K562 (cell line): Measurements from ENCODE around the gene ZNF391. TPM values are rescaled to one million over a fixed set of nuclear protein-coding genes. Genes with fewer than 3 reads are reported as not detected.

Source experiments
- BMI1 ChIP-seq: fragments of 150-350 bp; IDR thresholded peaks from 2 replicates; pipeline ENCODE4 v1.6.1; 2014; ENCODE audit warnings: low read length
- BRD9 ChIP-seq: fragments of 450-650 bp; IDR thresholded peaks from 2 replicates; pipeline ENCODE4 v1.6.1; 2018; ENCODE audit warnings: low read depth; ENCODE audit not compliant: partially characterized antibody
- HCFC1 ChIP-seq: IDR thresholded peaks from 2 replicates; pipeline ENCODE4 v1.6.1; 2012; ENCODE audit warnings: low read depth, low read length, improper control_type of control experiment
- HDAC8 ChIP-seq: fragments of 450-650 bp; IDR thresholded peaks from 2 replicates; pipeline ENCODE4 v1.6.1; 2016; ENCODE audit warnings: mild to moderate bottlenecking, missing genetic modification characterization, moderate library complexity, missing compliant biosample characterization
- KLF1 ChIP-seq: fragments of 450-650 bp; IDR thresholded peaks from 2 replicates; pipeline ENCODE4 v1.6.1; 2016; ENCODE audit warnings: missing genetic modification characterization, missing compliant biosample characterization
- MEF2A ChIP-seq: IDR thresholded peaks from 2 replicates; pipeline ENCODE4 v1.6.1; 2011; ENCODE audit warnings: low read depth, mild to moderate bottlenecking, low read length, moderate library complexity; ENCODE audit not compliant: control insufficient read depth
- NFE2L1 ChIP-seq: fragments of 450-650 bp; IDR thresholded peaks from 2 replicates; pipeline ENCODE4 v1.6.1; 2016; ENCODE audit warnings: missing genetic modification characterization, low read depth, mild to moderate bottlenecking, missing compliant biosample characterization, moderate library complexity, borderline replicate concordance
- NFIC ChIP-seq: fragments of 450-650 bp; IDR thresholded peaks from 2 replicates; pipeline ENCODE4 v1.6.1; 2017; ENCODE audit warnings: mild to moderate bottlenecking, inconsistent platforms
- RBM25 ChIP-seq: fragments of 200-400 bp; formaldehyde crosslinking; IDR thresholded peaks from 2 replicates; pipeline ENCODE4 v1.6.1; 2018; ENCODE audit warnings: low read length, low read depth, moderate library complexity; ENCODE audit not compliant: severe bottlenecking
- SREBF2 ChIP-seq: sonication (generic); formaldehyde crosslinking; IDR thresholded peaks from 2 replicates; pipeline ENCODE4 v1.4.0; 2020; ENCODE audit warnings: mild to moderate bottlenecking, missing genetic modification reagents
- STAT5A ChIP-seq: IDR thresholded peaks from 2 replicates; pipeline ENCODE4 v1.6.1; 2012; ENCODE audit warnings: low read length, inconsistent platforms, borderline replicate concordance
- TRIM28 ChIP-seq: fragments of 450-650 bp; IDR thresholded peaks from 2 replicates; pipeline ENCODE4 v1.6.1; 2017
- ZNF408 ChIP-seq: fragments of 250-450 bp; sonication (Bioruptor Pico); IDR thresholded peaks from 2 replicates; pipeline ENCODE4 v1.4.0; 2020; ENCODE audit warnings: low read depth, mild to moderate bottlenecking, moderate library complexity
- ZNF507 ChIP-seq: conservative IDR thresholded peaks from 2 replicates; pipeline ENCODE4 v1.6.1; 2017; ENCODE audit warnings: missing genetic modification characterization, missing compliant biosample characterization
- ZNF586 ChIP-seq: fragments of 450-650 bp; formaldehyde crosslinking; conservative IDR thresholded peaks from 2 replicates; pipeline ENCODE4 v1.4.0; 2020; ENCODE audit warnings: mild to moderate bottlenecking, moderate library complexity
- polyA plus RNA-seq, 8 experiments: library from polyadenylated mRNA; depleted of rRNA in 4 of 8; stranded (reverse) in 5 of 8; unstranded in 3 of 8; fragments of >200 nt; fragmentation: Nextera tagmentation in 2 of 8; fragmentation: Illumina TruSeq in 1 of 8; extraction: Ambion mirVana in 2 of 8; extraction: Trizol in 1 of 8; gene quantifications; 2 replicates each; pipeline versions ENCODE4 v1.2.1 to v1.2.3, GENCODE V29; 2011 to 2014; ENCODE audit warnings: inconsistent platforms in 1 of 8, missing spikeins in 1 of 8
- total RNA-seq, 7 experiments: library from RNA; depleted of rRNA in 6 of 7; stranded (reverse); fragments of >200 nt in 6 of 7; fragmentation: Illumina TruSeq in 2 of 7; extraction: Trizol in 2 of 7; gene quantifications; 2 replicates each; pipeline versions ENCODE4 v1.2.1 to v1.2.3, GENCODE V29; 2011 to 2021; ENCODE audit warnings: low replicate concordance in 1 of 7
- TF ChIP-seq, protein P1 (sequence below), 2 experiments: fragments of 450-650 bp; IDR thresholded peaks; 2 replicates each; pipeline ENCODE4 v1.6.1; 2016
- TF ChIP-seq, protein P2 (sequence below): fragments of 450-650 bp; IDR thresholded peaks from 2 replicates; pipeline ENCODE4 v1.6.1; 2016; ENCODE audit warnings: low read depth, mild to moderate bottlenecking, moderate library complexity
- TF ChIP-seq, protein P3 (sequence below): fragments of 250-450 bp; sonication (Bioruptor Pico); IDR thresholded peaks from 2 replicates; pipeline ENCODE4 v1.8.0; 2021; ENCODE audit warnings: moderate library complexity, mild to moderate bottlenecking, inconsistent platforms
- TF ChIP-seq, protein P4 (sequence below): fragments of 200-800 bp; sonication (Bioruptor generic); IDR thresholded peaks from 2 replicates; pipeline ENCODE4 v1.6.1; 2016; ENCODE audit warnings: missing genetic modification characterization, missing compliant biosample characterization

The ZNF391 gene
- total and polyA plus RNA-seq, 9 of the 15 experiments (the other 6 are each of a cell fraction or from before 2014, with no cell fraction given), result 2.3 to 10.1 (median 5.8) TPM

DNA sequence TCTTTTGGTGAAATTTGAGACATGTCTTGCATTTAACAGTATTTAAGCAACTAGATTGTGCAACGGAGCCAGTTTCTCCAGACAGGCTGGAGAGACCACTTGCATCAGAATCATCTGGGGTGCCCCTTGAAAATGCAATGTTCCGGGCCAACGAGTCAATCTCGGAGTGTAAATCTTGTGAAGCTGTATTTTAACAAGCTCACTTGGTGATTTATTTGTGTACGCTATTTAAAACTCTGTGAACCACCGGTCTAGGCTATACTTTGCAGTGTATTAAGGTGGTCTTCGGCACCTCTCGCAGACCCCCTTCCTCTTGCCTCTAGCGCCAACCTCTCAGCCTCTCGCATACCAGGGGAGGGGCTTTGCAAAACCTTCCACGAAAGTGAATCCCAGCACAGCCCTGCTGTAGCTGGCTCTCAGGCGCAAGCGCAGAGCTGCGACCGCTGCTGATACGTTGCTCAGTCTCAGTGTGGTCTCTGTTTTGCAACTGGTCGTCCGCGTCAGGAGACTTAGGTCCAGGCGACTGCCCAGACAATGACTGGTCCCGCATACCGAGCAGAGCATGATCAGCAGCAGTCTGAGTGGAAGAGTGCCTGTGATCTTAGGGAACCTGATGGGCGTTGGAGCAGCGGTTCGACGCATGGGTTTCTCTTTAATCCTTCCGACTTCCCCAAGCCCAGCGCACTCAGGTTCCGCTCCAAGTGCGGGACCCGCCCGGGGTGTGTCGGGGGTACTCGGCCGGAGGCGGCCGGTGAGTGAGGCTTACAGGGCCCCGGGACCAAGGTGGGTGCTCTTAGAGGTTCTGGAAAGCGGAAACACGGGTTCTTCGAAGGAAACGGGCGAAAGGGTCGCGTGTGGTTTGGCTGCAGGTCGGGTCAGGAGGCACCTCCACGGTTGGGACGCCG lies at the start of gene ZNF391 (continued):
- TF ChIP-seq, protein P1, sequence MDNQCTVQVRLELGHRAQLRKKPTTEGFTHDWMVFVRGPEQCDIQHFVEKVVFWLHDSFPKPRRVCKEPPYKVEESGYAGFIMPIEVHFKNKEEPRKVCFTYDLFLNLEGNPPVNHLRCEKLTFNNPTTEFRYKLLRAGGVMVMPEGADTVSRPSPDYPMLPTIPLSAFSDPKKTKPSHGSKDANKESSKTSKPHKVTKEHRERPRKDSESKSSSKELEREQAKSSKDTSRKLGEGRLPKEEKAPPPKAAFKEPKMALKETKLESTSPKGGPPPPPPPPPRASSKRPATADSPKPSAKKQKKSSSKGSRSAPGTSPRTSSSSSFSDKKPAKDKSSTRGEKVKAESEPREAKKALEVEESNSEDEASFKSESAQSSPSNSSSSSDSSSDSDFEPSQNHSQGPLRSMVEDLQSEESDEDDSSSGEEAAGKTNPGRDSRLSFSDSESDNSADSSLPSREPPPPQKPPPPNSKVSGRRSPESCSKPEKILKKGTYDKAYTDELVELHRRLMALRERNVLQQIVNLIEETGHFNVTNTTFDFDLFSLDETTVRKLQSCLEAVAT (IDR thresholded peaks at IDR 0.05), result peak in 1 of 2 experiments; percentile 84; a peak in 3 of 4 replicates
- TF ChIP-seq HDAC8 (tag) (no peak), STAT5A (no peak; the same call in 1 of the 2 replicates), NFE2L1 (no peak), RBM25 (no peak), KLF1 (peak; percentile 84), MEF2A (no peak; the same call in 1 of the 2 replicates), NFIC (peak; percentile 70), ZNF408 (CRISPR knock-in tag) (no peak), TRIM28 (peak; percentile 88), HCFC1 (peak; percentile 80), ZNF586 (no peak), SREBF2 (CRISPR knock-in tag) (no peak; the same call in 1 of the 2 replicates), ZNF507 (tag) (no peak), BRD9 (peak; percentile 89), BMI1 (no peak)
- TF ChIP-seq, protein P2, sequence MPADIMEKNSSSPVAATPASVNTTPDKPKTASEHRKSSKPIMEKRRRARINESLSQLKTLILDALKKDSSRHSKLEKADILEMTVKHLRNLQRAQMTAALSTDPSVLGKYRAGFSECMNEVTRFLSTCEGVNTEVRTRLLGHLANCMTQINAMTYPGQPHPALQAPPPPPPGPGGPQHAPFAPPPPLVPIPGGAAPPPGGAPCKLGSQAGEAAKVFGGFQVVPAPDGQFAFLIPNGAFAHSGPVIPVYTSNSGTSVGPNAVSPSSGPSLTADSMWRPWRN, result no peak
- TF ChIP-seq, protein P3, sequence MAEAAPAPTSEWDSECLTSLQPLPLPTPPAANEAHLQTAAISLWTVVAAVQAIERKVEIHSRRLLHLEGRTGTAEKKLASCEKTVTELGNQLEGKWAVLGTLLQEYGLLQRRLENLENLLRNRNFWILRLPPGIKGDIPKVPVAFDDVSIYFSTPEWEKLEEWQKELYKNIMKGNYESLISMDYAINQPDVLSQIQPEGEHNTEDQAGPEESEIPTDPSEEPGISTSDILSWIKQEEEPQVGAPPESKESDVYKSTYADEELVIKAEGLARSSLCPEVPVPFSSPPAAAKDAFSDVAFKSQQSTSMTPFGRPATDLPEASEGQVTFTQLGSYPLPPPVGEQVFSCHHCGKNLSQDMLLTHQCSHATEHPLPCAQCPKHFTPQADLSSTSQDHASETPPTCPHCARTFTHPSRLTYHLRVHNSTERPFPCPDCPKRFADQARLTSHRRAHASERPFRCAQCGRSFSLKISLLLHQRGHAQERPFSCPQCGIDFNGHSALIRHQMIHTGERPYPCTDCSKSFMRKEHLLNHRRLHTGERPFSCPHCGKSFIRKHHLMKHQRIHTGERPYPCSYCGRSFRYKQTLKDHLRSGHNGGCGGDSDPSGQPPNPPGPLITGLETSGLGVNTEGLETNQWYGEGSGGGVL (CRISPR knock-in tag), result no peak
- TF ChIP-seq, protein P4, sequence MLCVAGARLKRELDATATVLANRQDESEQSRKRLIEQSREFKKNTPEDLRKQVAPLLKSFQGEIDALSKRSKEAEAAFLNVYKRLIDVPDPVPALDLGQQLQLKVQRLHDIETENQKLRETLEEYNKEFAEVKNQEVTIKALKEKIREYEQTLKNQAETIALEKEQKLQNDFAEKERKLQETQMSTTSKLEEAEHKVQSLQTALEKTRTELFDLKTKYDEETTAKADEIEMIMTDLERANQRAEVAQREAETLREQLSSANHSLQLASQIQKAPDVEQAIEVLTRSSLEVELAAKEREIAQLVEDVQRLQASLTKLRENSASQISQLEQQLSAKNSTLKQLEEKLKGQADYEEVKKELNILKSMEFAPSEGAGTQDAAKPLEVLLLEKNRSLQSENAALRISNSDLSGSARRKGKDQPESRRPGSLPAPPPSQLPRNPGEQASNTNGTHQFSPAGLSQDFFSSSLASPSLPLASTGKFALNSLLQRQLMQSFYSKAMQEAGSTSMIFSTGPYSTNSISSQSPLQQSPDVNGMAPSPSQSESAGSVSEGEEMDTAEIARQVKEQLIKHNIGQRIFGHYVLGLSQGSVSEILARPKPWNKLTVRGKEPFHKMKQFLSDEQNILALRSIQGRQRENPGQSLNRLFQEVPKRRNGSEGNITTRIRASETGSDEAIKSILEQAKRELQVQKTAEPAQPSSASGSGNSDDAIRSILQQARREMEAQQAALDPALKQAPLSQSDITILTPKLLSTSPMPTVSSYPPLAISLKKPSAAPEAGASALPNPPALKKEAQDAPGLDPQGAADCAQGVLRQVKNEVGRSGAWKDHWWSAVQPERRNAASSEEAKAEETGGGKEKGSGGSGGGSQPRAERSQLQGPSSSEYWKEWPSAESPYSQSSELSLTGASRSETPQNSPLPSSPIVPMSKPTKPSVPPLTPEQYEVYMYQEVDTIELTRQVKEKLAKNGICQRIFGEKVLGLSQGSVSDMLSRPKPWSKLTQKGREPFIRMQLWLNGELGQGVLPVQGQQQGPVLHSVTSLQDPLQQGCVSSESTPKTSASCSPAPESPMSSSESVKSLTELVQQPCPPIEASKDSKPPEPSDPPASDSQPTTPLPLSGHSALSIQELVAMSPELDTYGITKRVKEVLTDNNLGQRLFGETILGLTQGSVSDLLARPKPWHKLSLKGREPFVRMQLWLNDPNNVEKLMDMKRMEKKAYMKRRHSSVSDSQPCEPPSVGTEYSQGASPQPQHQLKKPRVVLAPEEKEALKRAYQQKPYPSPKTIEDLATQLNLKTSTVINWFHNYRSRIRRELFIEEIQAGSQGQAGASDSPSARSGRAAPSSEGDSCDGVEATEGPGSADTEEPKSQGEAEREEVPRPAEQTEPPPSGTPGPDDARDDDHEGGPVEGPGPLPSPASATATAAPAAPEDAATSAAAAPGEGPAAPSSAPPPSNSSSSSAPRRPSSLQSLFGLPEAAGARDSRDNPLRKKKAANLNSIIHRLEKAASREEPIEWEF, result no peak
